ENCODE results near the gene CNTNAP2. TPM values are rescaled to one million over a fixed set of nuclear protein-coding genes. Genes with fewer than 3 reads are reported as not detected.

CNTNAP2 gene
- total RNA-seq, 3 donors from 2014 or later (not counting 1 experiment from before 2014, with no cell fraction given): 0.18 to 1.1 TPM; not detected in 1

GRCh38 chr7:148344406-148344805 lies 2227.8 kb downstream of the CNTNAP2 start:
- TF ChIP-seq CTCF (IDR thresholded peaks at IDR 0.05): no peak
- Histone ChIP-seq H3K4me1 (ENCODE audit: control insufficient read depth, insufficient read depth, low read length) (peaks cover 3% of the 10 kb centered on the region), H3K27ac (ENCODE audit: low read length) (no peak overlapping the region), H3K27me3 (ENCODE audit: control insufficient read depth, insufficient read depth, low read length) (peaks cover 9% of the 10 kb centered on the region), H3K4me3 (ENCODE audit: low read length) (no peak overlapping the region), H3K36me3 (ENCODE audit: control insufficient read depth, insufficient read depth, low read length) (no peaks in the 10 kb centered on the region), H3K9me3 (ENCODE audit: control insufficient read depth, insufficient read depth, low read length) (no peaks in the 10 kb centered on the region)
- ATAC-seq (no peak), DNase-seq (no peak)
- Mint-ChIP-seq H3K9me3 (no peaks in the 10 kb centered on the region), H3K27ac (no peak overlapping the region), H3K27me3 (ENCODE audit: low read depth in 2 of 2) (peaks cover 28 to 41% of the 10 kb centered on the region in 2 donors), H3K4me1 (peaks cover 5% of the 10 kb centered on the region in 2 donors), H3K36me3 (no peaks in the 10 kb centered on the region), H3K4me3 (no peak overlapping the region)
- intact Hi-C loops (cut with micrococcal nuclease): no loop called here
- WGBS (ENCODE audit: insufficient coverage): 94% methylated on average over 1 of the region's 1 CpG

GRCh38 chr7:148347981-148348380 lies 2231.4 kb downstream of the CNTNAP2 start:
- DNase-seq: no peak
- no peaks in the 10 kb centered on the region for H3K36me3 Mint-ChIP-seq
- no peak overlapping the region for H3K4me3 Mint-ChIP-seq
- no peak overlapping the region for H3K27ac Mint-ChIP-seq
- no peaks in the 10 kb centered on the region for H3K9me3 Mint-ChIP-seq
- H3K4me1 Mint-ChIP-seq: no peaks in the 10 kb centered on the region
- no peak overlapping the region for H3K4me3 ChIP-seq (ENCODE audit: low read length)
- no peaks in the 10 kb centered on the region for H3K4me1 ChIP-seq (ENCODE audit: control insufficient read depth, insufficient read depth, low read length)
- no peak overlapping the region for H3K27ac ChIP-seq (ENCODE audit: low read length)
- 70% methylated on average over 4 of the region's 5 CpGs for WGBS (ENCODE audit: insufficient coverage)
- no peaks in the 10 kb centered on the region for H3K9me3 ChIP-seq (ENCODE audit: control insufficient read depth, insufficient read depth, low read length)
- ATAC-seq: no peak
- intact Hi-C loops (cut with micrococcal nuclease): no loop called here
- H3K27me3 ChIP-seq (ENCODE audit: control insufficient read depth, insufficient read depth, low read length): no peaks in the 10 kb centered on the region
- TF ChIP-seq CTCF (IDR thresholded peaks at IDR 0.05): no peak
- H3K36me3 ChIP-seq (ENCODE audit: control insufficient read depth, insufficient read depth, low read length): no peaks in the 10 kb centered on the region
- H3K27me3 Mint-ChIP-seq (ENCODE audit: low read depth in 2 of 2): peaks cover 10 to 13% of the 10 kb centered on the region in 2 donors

- DNase-seq (no peak), ATAC-seq (no peak)
- Histone ChIP-seq H3K9me3 (ENCODE audit: control insufficient read depth, insufficient read depth, low read length) (no peaks in the 10 kb centered on the region), H3K4me3 (ENCODE audit: low read length) (no peak overlapping the region), H3K36me3 (ENCODE audit: control insufficient read depth, insufficient read depth, low read length) (no peaks in the 10 kb centered on the region), H3K27ac (ENCODE audit: low read length) (no peak overlapping the region), H3K4me1 (ENCODE audit: control insufficient read depth, insufficient read depth, low read length) (no peaks in the 10 kb centered on the region), H3K27me3 (ENCODE audit: control insufficient read depth, insufficient read depth, low read length) (no peaks in the 10 kb centered on the region)
- Mint-ChIP-seq H3K9me3 (no peaks in the 10 kb centered on the region), H3K4me3 (no peak overlapping the region), H3K36me3 (no peaks in the 10 kb centered on the region), H3K4me1 (no peaks in the 10 kb centered on the region), H3K27ac (no peak overlapping the region), H3K27me3 (ENCODE audit: low read depth in 2 of 2) (peaks cover 6 to 8% of the 10 kb centered on the region in 2 donors)
- intact Hi-C loops (cut with micrococcal nuclease): no loop called here
- TF ChIP-seq CTCF (IDR thresholded peaks at IDR 0.05): no peak
- WGBS (ENCODE audit: insufficient coverage): 90% methylated on average over 9 of the region's 10 CpGs
Observed at GRCh38 chr7:148348466-148348865, 2231.9 kb downstream of the CNTNAP2 start.

- Histone ChIP-seq H3K27me3 (ENCODE audit: control insufficient read depth, insufficient read depth, low read length) (no peaks in the 10 kb centered on the region), H3K9me3 (ENCODE audit: control insufficient read depth, insufficient read depth, low read length) (no peaks in the 10 kb centered on the region), H3K4me1 (ENCODE audit: control insufficient read depth, insufficient read depth, low read length) (no peaks in the 10 kb centered on the region), H3K27ac (ENCODE audit: low read length) (no peak overlapping the region), H3K36me3 (ENCODE audit: control insufficient read depth, insufficient read depth, low read length) (no peaks in the 10 kb centered on the region), H3K4me3 (ENCODE audit: low read length) (no peak overlapping the region)
- 91% methylated on average over 5 of the region's 5 CpGs for WGBS (ENCODE audit: insufficient coverage)
- DNase-seq (no peak), ATAC-seq (no peak)
- TF ChIP-seq CTCF (IDR thresholded peaks at IDR 0.05): no peak
- Mint-ChIP-seq H3K27me3 (ENCODE audit: low read depth in 2 of 2) (peaks cover 5 to 10% of the 10 kb centered on the region in 2 donors), H3K36me3 (no peaks in the 10 kb centered on the region), H3K4me3 (no peak overlapping the region), H3K4me1 (no peaks in the 10 kb centered on the region), H3K27ac (no peak overlapping the region), H3K9me3 (no peaks in the 10 kb centered on the region)
- intact Hi-C loops (cut with micrococcal nuclease): no loop called here
Observed at GRCh38 chr7:148356303-148356702, 2239.7 kb downstream of the CNTNAP2 start.

Data from natural killer cell (primary cell).